Hematopoietic multipotent progenitor cell treated with erythropoietin and hydrocortisone succinate and interleukin-3 and kit ligand, for 17 days (in vitro differentiated cells): ENCODE measurements around the gene GNPAT.

Source experiments
- DNase-seq: peaks from one replicate; pipeline ENCODE4 v3.0.0-alpha.2; 2015; ENCODE audit warnings: low spot score

GNPAT gene

GRCh38 chr1:231317306-231318014, 76.4 kb downstream of the GNPAT start:
- DNase-seq, result no peak

DNA sequence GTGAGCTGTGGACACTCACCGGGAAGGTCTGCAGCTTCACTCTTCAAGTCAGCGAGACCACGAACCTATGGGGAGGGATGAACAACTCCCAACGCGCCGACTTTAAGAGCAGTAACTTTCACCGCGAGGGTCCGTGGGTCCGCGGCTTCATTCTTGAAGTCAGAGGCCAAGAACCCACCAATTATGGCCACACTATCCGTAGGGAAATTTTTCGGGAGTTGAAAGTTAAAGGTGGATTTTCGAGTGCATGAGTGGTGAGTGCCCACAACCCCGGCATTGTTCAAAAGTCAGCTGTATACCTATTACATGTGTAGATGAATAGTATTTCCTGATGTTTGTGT, 77.0 kb downstream of the GNPAT start:
- no peak for DNase-seq

DNA sequence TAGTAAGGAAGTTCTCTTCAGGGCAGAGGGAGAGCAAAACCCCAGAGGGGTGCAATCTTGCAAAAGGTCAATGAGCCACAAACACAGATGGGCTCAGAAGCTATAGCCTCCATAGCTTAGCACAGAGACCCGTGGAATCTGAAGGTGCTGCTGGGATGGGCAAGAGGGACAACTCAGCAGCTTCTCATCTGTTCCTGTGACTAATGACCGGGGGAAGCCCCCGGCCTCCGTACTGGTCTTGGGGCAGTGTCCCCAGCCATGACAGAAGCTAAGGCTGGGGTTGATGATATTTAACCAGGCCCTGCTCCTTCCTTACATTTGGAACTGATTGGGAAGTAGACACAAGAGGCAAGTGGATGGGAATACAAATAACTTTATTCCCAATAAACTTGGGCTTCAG, 77.6 kb downstream of the GNPAT start:
- no peak for DNase-seq

DNA sequence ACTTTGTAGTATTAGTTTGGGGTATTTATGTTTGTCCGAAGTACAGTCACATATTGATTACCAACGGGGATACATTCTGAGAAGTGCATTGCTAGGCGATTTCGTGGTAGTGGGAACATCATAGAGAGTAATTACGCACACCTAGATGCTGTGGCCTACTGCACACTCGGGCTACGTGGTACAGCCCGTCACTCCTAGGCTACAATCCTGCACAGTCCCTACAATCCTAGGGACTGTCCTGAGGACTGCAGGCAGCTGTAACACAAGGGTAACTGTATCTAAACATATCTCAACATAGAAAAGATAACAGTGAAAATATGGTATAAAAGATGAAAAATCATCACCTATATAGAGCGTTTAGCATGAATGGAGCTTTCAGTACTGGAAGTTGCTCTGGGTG, 78.1 kb downstream of the GNPAT start:
- DNase-seq, result no peak

DNA sequence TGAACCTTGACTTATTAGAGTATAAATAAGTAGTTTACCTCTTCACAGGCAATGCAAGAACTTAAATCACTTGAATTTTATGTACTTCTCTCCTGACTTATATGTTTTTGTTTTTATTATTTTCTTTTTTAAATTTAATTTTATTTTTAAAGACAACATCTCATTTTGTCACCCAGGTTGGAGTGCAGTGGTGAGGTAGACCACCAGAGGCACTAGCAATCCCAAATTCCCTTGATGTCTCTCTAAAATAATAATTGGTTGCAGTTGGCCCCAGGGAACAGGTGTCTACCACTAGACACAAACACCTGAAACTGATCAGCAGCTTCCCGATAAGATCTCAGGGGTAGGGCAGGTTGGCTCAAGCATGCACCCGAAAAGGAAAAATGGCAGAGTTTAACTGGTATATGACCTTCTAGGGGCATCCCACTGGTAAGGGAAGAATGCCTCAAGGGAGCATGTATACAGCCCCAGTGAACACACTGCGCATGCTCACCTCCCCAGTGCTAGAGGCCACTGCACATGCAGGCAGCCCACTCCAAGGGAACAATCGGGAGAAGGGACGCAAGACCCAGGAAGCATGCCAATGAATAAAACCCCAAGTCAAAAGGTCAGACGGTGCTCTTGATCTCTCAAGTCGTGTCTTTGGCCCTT, 82.0 kb downstream of the GNPAT start:
- no peak for DNase-seq

DNA sequence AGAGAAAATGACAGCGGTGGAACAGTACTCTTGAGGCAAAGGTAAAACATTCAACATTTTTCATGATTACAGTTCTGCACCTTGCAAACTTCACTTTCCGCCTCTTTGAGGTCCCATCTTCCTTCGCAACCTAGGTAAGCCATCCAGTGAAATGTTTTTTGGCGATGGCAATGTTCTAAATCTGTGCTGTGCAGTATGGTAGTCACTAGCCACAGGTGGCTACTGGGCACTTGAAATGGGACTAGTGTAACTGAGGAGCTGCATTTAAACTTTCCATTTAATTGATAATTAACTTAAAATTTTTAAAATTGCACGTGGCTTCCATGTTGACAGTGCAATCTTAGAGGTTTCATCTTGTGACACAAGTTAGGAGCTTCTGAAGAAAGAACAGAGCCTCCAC, 83.6 kb downstream of the GNPAT start:
- DNase-seq, result no peak

DNA sequence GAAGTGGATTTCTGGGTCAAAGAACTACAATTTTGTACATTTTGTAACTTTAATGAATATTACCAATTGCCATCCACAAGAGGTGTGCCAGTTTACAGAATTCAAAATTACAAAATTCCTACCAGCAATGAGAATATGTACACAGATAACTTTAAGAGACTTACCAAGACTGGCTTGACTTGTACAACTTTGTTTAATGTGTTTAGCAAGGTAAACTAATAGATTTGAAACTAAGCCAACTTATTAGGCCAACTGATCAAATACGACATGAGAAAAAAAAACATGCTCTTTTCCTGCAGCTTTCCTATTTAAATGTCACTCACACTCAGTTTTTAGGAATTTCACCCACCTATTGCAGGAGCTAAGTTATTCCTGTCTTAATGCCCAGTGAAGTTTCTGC, 85.2 kb downstream of the GNPAT start:
- DNase-seq, result no peak
